Muscle of arm (tissue), 12 donors: ENCODE measurements around the gene BCL2. TPM values are rescaled to one million over a fixed set of nuclear protein-coding genes. Genes with fewer than 3 reads are reported as not detected.

Experiments
- DNase-seq: peaks from one replicate; pipeline ENCODE4 v3.0.0-alpha.2; 2013
- polyA plus RNA-seq, 12 donors: library from polyadenylated mRNA; unstranded; fragments of 120-200 nt; gene quantifications; one replicate each; pipeline ENCODE4 v1.2.1, GENCODE V29; 2013; ENCODE audit not compliant: insufficient read length in 12 of 12

The BCL2 gene
- polyA plus RNA-seq, 12 donors, result 14.8 to 40.8 (median 19.9) TPM; not detected in 1

DNA sequence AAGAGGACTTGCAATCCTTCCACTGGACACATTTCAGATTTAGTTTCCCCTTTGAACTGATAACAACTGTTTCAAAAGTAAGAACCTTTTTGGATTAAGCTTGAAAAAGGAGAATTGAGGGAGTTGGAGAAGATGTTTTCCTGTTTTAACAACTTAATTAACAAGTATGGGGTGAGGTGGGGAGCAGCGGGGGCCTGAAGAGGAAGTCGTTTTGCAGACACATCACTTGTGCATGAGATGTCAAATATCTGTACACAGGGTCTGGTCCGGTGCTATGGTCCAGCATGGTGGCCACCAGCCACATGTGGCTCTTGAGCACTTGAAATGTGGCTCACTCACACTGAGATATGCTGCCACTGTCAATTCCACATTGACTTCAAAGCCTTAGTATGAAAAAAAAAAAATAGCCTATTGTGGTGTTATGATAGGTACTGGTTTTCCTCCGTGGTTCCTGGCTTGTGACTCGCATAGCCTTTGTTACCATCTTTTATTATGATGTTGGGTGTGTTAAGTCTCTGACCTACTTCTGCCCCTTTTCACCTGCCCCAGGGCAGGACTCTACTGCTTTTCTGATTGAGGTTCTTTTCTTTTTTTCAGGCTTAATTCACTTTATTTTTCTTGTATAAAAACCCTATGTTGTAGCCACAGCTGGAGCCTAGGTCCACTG is 205.5 kb downstream of the BCL2 start:
- no peak for DNase-seq

DNA sequence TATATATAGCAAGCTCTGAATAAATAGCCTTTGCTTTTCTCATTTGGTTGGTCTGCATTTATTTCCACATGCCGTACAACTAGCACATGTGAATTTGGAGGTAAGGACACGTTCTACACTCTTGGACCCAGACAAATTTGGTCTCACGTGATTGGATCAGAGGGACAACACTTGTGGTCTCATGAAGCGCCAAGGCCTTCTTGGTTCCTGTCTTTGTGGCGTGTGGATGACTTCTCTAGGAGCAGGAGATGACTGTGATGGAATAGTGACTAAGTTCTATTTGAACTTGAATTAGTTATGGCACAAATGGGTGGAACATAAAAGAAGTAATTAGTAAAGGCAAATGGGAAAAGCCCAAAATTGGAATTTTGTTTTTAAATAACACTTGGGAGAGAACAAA is 206.9 kb downstream of the BCL2 start:
- no peak for DNase-seq

DNA sequence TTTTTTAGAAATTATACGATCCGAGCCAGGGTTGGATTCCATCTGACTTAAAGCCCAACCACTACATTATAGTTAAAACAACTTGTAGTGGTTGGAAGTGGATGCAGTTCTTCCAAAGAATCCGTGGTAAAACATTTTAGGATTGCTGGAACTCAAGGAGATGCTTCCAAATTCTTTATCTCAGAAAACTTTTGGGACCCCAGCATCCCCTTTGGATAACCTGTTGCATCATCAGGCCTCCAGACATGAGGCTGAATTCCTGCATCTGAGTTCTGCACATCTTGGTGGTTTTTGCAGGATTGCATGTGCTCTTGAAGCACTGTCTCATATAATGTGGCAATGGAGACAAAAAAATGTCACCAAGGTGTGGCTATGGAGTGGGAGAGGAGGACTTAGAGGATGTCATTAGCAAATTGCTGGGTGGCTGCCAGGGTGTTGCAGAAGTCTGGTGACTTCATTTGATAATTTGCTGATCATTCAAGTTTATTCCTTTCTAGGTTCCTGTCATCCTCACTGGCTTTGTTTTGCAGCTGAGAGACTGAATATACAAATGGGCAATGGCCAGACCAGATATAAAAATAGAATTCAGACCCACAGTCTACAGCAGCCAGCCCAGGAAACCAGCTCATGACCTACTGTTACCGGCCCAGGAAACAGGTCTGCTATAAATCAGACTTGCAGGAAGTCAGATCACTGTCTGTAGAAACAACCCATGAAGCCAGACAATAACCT is 207.7 kb downstream of the BCL2 start:
- DNase-seq, result peak; percentile 44

DNA sequence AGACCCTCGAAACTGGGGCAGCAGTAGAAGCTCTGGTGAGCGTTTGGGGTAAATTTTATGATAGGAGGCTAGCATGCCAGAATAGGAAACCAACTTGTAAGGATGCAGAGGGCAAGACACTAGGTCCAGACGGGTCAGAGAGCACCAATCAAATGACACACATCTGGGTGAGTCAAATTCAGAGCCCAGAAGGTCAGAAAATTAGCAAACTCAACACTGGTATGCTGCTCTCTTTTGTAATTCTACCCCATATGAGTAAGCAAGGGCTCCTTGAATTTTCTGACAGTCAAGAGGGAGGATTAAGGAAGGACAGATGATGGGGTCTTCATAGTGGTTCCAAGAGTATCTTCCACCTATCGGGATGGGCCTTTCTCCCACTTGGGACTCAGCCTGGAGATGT is 209.8 kb downstream of the BCL2 start:
- DNase-seq, result no peak

DNA sequence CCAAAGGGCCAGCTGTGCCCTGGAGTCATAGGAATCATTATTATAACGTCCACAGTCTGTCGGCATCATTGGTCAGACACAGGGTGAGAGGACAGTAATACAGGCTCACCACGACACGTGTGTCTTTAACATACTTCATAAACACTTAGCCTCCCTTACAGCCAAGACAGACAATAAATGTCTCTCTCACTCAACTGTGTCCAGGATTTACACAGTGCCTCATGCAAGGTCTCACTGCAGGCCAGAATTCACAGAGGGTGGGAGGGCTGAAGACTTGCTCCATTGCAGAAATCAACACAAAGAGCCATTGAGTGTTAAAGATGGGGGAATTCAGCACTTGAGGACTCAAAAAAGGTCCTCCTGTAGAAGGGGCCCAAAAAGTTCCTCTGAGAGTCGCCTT is 210.5 kb downstream of the BCL2 start:
- no peak for DNase-seq

DNA sequence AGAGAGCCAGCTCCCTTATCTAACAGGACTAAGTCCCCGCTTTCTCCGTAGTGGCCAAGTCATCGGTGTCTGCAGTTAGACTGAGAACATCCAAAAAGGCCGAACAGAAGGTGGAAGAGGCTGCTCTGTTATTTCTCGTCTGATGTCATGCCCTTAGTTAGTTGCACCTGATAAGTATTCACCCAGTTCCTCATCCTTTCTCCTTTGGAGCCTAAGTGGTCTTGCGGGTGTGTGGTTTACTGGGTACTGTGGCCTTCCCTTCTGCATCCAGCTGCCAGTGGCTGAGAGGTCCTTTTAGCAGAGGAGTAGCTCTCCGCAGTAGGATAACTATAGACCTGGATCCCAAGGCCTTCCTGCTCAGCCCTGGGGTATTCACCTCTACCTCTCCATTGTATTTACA is 211.6 kb downstream of the BCL2 start:
- no peak for DNase-seq

DNA sequence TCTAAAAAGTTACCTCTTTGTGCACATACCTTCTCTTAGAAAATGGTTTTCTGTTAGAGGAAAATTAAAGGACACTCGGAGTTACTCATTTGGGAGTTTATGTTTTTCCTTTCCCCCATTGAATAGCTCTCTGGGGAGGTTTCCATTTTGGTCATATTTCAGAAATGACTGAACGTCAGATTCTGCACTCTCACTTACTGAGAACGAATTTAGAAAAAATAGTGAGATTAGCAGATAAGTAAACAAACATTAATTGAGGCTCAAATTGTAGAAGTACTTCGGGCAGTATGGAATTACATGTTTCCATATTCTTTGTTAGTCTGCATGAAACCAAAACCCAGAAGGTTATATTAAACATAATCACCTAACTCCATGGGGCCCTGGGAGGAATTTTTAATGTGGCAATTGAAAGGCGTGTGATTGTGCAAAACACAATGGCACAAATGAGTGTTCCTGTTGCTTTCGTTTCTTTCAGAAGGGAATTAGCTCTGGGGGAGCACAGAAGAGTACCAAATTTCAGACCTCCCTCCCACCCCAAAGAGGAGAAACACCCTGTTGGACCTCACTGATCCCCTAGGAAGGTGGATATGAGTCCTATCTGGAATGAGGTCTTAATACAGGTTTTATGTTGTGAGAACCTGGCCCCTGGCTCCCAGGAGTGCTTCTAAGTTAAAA is 212.3 kb downstream of the BCL2 start:
- no peak for DNase-seq

DNA sequence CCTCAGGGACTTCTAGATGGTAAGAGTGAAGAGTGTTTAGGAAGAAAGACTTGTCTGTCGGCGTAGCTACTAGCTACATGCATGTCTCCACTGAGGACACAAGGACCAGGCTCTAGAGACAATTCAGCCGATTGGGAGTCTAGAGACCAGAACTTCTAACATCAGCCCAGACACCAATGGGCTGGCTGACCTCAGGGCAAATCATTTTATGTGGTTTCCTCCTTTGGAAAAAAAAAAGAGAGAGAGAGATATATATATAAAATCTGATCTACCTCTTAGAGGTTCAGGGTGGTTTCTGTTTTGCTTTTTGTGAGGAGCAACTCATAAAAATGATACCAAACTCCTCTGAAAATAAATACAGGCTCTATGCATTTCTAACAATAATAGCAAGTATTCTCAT is 212.8 kb downstream of the BCL2 start:
- no peak for DNase-seq

DNA sequence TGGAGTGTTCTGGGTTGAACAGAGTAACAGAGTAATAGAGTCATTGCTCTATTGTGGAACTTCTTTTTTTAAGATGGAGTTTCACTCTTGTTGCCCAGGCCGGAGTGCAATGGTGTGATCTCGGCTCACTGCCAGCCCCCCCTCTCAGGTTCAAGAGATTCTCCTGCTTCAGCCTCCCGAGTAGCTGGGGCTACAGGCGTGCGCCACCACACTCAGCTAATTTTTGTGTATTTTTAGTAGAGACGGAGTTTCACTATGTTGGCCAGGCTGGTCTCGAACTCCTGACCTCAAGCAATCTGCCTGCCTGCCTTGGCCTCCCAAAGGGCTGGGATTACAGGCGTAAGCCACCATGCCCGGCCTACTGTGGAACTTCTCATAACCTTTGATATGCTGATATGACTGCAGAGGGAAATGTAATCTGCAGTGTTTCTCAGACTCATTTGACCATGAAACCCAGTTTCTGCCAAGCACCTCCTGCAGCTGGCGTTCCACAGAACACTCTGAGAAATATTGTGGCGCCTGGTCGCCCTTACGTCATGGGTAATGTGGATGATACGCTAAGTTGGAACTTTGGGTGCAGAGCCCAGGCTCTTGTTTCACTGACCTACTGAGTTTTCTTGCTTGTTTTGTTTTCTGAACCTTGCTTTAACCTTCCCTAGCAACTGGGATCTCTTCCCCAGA is 213.8 kb downstream of the BCL2 start:
- DNase-seq, result no peak

DNA sequence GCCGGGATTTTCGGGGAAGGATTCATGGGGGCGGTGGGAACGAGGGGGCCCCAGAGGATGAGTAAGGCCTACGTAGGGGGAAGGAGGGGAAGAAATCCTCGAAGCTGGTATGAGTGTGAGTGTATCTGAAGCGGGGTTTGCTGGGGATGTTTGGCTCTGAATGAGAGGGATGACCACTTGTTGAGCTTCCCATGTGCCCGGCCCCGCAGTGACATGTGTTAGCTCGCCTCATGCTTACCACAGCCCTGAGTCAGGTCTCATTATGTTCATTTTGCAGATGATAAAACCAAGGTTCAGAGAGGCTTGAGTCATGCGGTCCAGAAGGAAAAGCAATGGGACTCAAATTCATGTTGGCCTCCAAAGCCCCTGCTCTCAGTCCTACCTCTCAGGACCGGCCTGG is 214.7 kb downstream of the BCL2 start:
- DNase-seq, result no peak

DNA sequence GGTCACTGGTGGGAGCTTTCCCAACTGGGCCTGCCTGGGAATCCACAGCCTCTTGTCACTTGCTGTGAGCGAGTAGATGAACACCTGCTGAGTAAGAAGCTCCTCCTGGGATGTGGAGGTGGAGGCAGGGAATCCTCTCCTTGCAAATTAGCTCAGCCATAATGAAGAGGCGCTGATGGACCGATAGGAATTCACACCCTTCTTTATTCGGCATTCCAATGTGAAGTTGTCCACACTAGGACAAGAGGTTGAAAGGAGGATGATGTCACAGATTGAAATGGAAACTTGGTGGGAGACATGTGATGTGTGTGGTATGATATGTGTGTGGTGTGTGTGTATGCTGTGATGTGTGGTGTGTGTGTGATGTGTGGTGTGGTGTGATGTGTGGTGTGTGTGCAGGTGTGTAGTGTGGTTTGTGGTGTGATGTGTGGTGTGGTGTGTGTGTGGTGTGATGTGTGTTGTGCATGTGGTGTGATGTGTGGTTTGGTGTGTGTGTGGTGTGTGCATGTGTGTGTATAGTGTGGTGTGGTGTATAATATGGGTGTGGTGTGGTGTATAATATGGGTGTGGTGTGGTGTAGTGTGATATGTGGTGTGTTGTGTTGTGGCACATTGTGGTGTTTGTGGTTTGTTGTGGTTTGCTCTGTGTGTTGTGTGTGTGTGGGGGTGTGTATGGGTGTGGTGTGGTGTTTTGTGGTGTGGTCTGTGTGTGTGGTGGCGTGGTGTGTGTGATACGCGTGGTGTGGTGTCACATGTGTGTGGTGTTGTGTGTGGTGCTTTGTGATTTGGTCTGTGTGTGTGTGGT is 216.4 kb downstream of the BCL2 start:
- DNase-seq, result no peak

DNA sequence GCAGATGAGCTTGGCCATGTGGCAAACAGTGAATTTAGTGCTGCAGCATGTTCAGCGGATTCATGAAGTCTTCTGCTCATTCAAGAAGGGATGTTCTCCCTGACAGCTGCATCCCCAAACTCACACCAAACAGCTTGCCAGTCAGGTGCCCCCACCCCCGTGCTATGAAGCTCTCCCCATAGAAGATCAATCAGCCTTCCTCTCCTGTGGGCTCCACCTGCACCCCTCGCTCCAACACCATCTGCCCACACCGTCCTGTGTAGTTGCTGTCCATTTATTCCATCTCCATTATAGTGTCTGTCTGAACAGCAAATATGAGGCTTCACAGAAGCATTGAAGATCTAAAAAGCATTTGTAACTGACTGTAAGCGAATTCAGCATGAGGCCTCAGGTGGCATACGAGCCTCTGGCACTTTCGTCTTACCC is 218.9 kb downstream of the BCL2 start:
- no peak for DNase-seq

DNA sequence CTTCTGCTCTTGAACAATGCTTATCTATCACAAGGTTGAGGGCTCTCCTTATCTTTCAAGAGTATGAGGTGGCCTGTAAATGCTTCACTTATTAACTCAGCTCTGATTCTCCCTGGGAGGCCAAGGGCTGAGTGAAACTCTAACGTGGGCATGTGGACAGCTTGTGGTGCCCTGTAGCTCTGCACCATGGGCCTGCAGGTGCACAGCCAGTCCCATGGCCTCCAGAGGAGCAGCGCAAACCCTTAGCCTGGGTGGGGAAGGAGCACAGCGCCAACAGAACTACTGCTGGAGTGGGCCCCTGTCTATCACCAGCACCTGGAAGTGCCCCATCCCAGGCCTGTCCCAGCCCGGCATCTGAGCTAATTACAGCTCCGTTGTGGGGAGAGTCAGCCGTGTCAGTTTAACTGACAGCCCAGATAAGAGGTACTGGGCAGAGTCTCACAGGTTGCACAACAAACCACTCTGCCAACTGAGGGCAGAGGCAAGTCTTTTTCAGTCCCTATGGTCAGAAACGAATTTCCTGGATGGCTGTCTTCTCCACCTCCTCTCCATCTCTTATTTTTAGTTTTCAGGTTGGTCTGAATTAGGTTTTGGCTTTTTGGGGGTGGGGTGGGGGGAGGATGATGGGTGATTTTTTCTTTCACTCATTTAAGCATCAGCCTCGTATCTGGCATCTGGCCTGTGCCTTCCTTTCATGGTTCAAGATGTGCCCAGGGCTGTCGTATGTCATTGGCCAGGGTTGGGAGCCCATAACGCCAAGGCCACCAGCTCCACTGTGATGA is 219.5 kb downstream of the BCL2 start:
- DNase-seq, result no peak

DNA sequence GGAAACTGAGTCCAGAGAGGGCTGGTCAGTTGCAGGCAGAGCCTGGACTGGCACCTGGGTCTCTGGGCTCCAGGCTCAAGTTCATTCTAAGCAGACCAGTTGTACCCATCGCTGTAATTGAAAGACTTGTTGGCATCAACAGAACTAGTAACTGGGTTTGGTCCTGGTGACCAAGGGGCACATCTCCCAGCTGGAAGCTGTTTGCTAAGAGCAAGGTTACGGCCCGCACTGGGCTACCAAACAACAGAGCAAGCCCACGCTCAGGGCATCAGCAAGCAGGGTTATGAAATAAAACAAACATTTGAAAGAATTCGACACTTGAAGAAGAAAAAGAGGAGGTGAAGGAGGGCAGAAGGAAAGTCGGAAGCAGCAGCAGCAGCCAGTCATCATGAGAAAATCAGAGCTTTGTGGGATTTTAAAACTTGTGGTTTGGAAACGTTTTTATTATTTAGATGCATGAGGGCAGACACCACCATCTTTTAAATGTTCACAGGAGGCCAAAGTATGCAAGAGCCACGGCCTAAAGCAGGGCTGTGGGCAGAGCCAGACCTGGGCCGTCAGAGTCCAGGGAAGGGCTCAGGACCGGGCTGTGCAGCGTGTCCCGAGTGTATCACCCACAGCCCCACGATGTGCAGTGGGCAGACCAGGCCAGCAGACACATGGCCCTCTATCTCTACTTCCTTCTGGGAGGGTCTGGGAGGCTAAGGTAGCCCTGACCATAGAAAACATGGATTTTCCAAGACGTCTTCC is 220.3 kb downstream of the BCL2 start:
- DNase-seq, result no peak

DNA sequence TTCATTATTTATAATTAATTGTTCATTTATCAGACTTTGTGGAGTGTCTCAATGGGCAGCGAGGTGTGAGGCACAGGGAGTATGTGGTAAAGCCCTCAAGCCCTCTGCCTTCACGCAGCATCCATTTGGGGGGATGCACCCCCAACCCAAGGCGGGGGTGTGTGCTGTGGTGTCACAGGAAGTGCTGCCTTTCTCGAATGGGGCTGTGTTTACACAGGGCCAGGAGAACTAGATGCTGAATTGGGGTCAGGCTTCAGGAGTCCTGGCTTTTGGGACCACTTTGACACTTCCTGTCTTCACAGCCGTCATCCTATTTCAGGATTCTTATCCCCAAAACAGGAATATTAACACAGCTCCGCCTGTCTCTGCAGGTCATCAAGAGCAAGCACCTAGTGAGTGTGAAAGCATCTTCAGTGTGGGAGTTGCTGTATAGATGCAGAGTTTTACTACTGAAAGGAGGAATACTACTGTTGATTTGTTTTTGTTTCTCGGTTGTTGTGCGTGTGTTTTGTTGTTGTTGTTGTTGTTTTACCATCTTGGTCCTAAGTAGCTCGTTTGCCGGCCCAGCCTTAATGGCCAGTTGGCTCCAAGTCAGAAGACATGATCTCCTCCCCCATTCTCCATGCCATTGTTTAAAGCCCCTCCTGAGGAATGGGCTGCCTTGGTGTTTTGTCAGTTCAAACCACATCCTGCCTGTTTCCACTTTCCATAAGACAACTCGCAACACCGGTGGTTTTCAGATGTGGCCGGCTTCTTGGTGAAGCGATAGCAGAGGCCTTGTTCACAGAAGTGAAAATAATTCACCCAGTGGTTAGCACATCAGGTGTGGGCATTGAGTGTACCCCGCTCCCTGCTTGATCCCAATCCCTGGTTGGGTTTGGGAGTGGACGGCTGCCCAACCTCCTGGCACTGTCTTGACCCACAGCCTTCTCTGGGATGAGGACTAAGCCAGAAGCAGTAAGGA is 221.3 kb downstream of the BCL2 start:
- no peak for DNase-seq

DNA sequence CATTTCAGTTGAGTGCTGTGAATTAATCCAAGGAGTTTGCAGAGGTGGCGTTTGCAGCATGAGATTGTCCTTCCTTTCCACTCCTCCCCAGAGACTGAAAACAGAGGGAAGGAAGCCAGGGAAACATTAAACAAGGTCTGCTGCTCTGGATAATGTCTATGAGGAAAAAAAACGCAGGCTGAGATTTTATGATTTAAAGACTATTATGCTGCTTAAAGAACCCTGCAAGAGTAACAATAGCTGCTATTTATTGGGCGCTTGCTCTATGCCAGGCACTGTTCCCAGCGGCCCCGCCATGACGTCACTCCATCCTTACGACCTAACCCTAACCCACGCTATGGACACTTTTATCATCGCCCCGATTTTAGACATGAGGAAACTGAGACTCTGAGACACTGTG is 222.4 kb downstream of the BCL2 start:
- DNase-seq, result no peak

DNA sequence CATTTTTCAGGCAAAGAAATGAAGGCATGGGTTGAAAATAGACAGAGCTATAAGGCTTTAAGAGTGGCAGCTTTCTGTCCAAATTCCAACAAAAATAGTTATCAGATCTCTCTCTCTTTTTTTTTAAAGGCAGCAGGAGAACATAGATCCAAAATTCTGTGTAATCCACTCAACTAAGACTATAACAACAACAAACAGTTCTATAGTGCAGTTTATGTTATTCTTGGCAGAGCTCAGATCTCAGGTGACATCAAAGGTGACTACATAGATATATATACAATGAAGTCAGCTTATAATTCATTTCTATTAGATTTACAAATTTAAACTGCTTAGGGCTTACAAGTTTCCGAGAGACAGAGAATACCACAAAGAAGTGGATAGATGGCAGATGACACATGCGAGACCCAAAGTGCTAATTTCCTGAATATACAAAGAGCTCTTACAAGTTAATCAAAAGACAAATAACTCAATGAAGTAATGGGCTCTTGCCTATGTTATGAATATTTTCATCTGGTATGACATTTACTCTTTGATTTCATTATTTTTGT is 223.2 kb downstream of the BCL2 start:
- DNase-seq, result no peak

DNA sequence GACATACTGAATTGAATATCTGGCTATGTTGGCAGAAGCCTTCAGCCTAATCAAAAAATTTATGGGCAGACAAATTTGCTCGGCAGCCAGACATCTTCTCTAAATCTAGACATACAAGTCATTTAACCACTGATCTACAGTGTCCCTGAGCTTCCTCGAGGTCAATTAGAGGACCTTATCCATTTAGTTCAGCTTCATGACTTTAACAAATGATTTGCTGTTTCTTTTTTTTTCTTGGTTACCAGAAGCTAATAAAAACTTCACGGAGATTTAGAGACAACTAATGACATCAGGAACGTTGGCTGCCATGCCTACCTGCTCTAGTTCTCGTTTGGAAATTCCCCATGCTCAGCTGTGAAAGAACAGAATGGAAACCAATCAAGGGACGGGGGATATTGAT is 223.8 kb downstream of the BCL2 start:
- no peak for DNase-seq
